22Rv1 (cell line): ENCODE data around the gene DBN1.
"Not testable (repeated sequence)": the region's sequence is repeated elsewhere in the genome, so short reads cannot be mapped to it uniquely, and the experiment has no call there.

Source experiments
- H3K27ac ChIP-seq: fragments of 450-650 bp; 2 replicates; pipeline ENCODE4 v1.5.1; 2017
- CTCF ChIP-seq: fragments of 450-650 bp; IDR thresholded peaks from 2 replicates; pipeline ENCODE4 v1.5.1; 2017; ENCODE audit warnings: mild to moderate bottlenecking
- ZFX ChIP-seq: fragments of 450-650 bp; IDR thresholded peaks from 2 replicates; pipeline ENCODE4 v1.6.1; 2017; ENCODE audit warnings: antibody characterized with exemption, borderline replicate concordance

Gene DBN1

GRCh38 chr5:177487975-177488374 lies 14.5 kb upstream of the DBN1 start:
- no peak overlapping the region for H3K27ac ChIP-seq
- TF ChIP-seq CTCF: no peak
- no peak for TF ChIP-seq ZFX

- no peak for TF ChIP-seq CTCF
- no peak for TF ChIP-seq ZFX
- no peak overlapping the region for H3K27ac ChIP-seq
Observed at GRCh38 chr5:177487144-177487543, 13.7 kb upstream of the DBN1 start.

GRCh38 chr5:177486256-177486655 lies 12.8 kb upstream of the DBN1 start:
- TF ChIP-seq CTCF (no peak), ZFX (no peak)

GRCh38 chr5:177485753-177486152 lies 12.3 kb upstream of the DBN1 start:
- H3K27ac ChIP-seq: not testable (repeated sequence)

More at GRCh38 chr5:177486256-177486655, 12.8 kb upstream of the DBN1 start:
- H3K27ac ChIP-seq: no peak overlapping the region

- TF ChIP-seq ZFX (no peak), CTCF (no peak)
- H3K27ac ChIP-seq: no peak overlapping the region
Observed at GRCh38 chr5:177484902-177485549, 11.6 kb upstream of the DBN1 start.

- TF ChIP-seq ZFX (no peak), CTCF (no peak)
- no peak overlapping the region for H3K27ac ChIP-seq
Observed at GRCh38 chr5:177483994-177484901, 10.8 kb upstream of the DBN1 start.

GRCh38 chr5:177483042-177483441 lies 9.6 kb upstream of the DBN1 start:
- no peak overlapping the region for H3K27ac ChIP-seq
- TF ChIP-seq ZFX: no peak
- TF ChIP-seq CTCF: no peak
